Lung (tissue), 12 donors: ENCODE measurements around the gene COX6A2. TPM values are rescaled to one million over a fixed set of nuclear protein-coding genes. Genes with fewer than 3 reads are reported as not detected.

Experiments used
- ATAC-seq: fragments of 200-7000 bp; cut with Tn5 transposase; one replicate; pipeline ENCODE4 v1.9.1; 2020; ENCODE audit warnings: moderate number of reproducible peaks; ENCODE audit not compliant: insufficient read depth, low FRiP score
- DNase-seq, 3 donors: peaks; one replicate each; pipeline ENCODE4 v3.0.0-alpha.2; 2013 to 2017
- H3K27ac ChIP-seq, 2 donors: one replicate each; pipeline ENCODE4 v1.5.1; 2013; ENCODE audit warnings: mild to moderate bottlenecking in 2 of 2, moderate library complexity in 2 of 2, control low read depth in 1 of 2, inconsistent platforms in 1 of 2, low read depth in 1 of 2, low read length in 1 of 2
- H3K27me3 ChIP-seq, 3 donors: one replicate each; pipeline ENCODE4 v1.5.1; 2013; ENCODE audit warnings: low read length in 2 of 3; ENCODE audit not compliant: control insufficient read depth in 3 of 3, insufficient read depth in 3 of 3
- H3K36me3 ChIP-seq, 4 donors: one replicate each; pipeline ENCODE4 v1.5.1; 2013; ENCODE audit warnings: low read length in 4 of 4, mild to moderate bottlenecking in 1 of 4, moderate library complexity in 1 of 4; ENCODE audit not compliant: control insufficient read depth in 4 of 4, insufficient read depth in 4 of 4
- H3K4me1 ChIP-seq, 5 donors: one replicate each; pipeline ENCODE4 v1.5.1; 2013; ENCODE audit warnings: low read length in 5 of 5, mild to moderate bottlenecking in 2 of 5, moderate library complexity in 1 of 5; ENCODE audit not compliant: control insufficient read depth in 5 of 5, insufficient read depth in 5 of 5
- H3K4me3 ChIP-seq: one replicate; pipeline ENCODE4 v1.5.1; 2013; ENCODE audit warnings: mild to moderate bottlenecking, control low read depth, moderate library complexity
- H3K9ac ChIP-seq, 2 donors: one replicate each; pipeline ENCODE4 v1.5.1; 2013; ENCODE audit warnings: low read length in 2 of 2, control low read depth in 1 of 2; ENCODE audit not compliant: insufficient read depth in 1 of 2
- H3K9me3 ChIP-seq, 4 donors: one replicate each; pipeline ENCODE4 v1.5.1; 2013; ENCODE audit warnings: low read length in 3 of 4, mild to moderate bottlenecking in 1 of 4, moderate library complexity in 1 of 4; ENCODE audit not compliant: control insufficient read depth in 4 of 4, insufficient read depth in 3 of 4
- WGBS, 2 donors: extraction: QIAGEN DNeasy Blood & Tissue Kit; methylation state at CpG; one replicate each; pipeline ENCODE4 v1.1.7; 2013; 5-methylcytosine and 5-hydroxymethylcytosine counted together
- polyA plus RNA-seq, 2 donors: library from polyadenylated mRNA; stranded (reverse); fragments of 200-250 nt; gene quantifications; one replicate each; pipeline ENCODE4 v1.2.1, GENCODE V29; 2013
- total RNA-seq, 2 donors: library from RNA; depleted of rRNA in 1 of 2; stranded (reverse); fragments of >200 nt in 1 of 2; gene quantifications; one replicate each; pipeline ENCODE4 v1.2.1, GENCODE V29; 2014 to 2021
- TF ChIP-seq, protein P1 (sequence below): IDR thresholded peaks from 2 replicates; pipeline ENCODE4 v1.5.1; 2012; ENCODE audit warnings: mild to moderate bottlenecking; ENCODE audit errors: control extremely low read depth, extremely low read depth
- donor health status: control.
- donor health status: control.
- donor health status: Bipolar disorder and iron deficiency.
- donor health status: healthy.
- donor health status: DM: yes; HTN: yes; CAD: no.

COX6A2 gene
- total and polyA plus RNA-seq, 4 donors = not detected

DNA sequence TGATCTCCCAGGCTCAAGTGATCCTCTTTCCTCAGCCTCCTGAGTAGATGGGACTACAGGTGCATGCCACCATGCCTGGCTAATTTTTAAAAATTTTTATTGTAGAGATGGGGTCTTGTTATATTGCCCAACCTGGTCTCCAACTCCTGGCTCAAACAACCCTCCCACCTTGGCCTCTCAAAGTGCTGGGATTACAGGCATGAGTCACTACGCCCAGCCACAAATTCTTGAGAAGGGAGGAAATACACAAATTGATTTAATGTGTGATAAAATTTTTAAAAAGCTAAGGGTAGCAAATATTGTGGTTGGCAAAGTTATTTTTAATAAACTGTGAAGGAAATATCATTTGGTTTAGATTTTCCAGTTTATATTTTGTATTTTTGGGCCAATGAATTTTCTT lies 25.5 kb downstream of the COX6A2 start:
- Histone ChIP-seq H3K27me3 (peaks cover 0 to 3% (median 0%) of the 10 kb centered on the region in 3 donors), H3K9me3 (peaks cover 0 to 14% (median 2%) of the 10 kb centered on the region in 4 donors), H3K27ac (no peak overlapping the region), H3K4me1 (no peaks in the 10 kb centered on the region), H3K9ac (no peak overlapping the region), H3K4me3 (no peak overlapping the region), H3K36me3 (no peaks in the 10 kb centered on the region)
- no peak for DNase-seq
- no peak for ATAC-seq
- 73 to 83% methylated on average over 1 of the region's 1 CpG for WGBS, 2 donors
- TF ChIP-seq, protein P1, sequence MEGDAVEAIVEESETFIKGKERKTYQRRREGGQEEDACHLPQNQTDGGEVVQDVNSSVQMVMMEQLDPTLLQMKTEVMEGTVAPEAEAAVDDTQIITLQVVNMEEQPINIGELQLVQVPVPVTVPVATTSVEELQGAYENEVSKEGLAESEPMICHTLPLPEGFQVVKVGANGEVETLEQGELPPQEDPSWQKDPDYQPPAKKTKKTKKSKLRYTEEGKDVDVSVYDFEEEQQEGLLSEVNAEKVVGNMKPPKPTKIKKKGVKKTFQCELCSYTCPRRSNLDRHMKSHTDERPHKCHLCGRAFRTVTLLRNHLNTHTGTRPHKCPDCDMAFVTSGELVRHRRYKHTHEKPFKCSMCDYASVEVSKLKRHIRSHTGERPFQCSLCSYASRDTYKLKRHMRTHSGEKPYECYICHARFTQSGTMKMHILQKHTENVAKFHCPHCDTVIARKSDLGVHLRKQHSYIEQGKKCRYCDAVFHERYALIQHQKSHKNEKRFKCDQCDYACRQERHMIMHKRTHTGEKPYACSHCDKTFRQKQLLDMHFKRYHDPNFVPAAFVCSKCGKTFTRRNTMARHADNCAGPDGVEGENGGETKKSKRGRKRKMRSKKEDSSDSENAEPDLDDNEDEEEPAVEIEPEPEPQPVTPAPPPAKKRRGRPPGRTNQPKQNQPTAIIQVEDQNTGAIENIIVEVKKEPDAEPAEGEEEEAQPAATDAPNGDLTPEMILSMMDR = no peak

DNA sequence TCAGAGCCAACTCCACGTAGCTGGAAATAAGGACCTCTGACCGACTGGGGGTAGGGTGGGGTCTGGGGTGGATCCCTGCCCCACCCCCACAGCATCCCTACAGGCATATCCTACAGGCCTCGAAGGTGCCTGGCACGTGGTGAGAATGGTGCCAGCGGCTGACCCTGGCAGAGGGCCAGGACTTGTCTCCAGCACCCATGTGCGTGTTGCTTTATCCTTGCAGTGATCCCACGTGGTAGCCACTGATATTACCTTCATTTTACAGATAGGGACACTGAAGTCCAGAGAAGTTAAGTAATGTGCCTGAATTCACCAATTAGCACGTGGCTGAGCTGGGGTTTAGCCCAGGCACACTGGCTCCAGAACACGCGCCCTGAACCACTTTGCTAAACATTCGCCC lies 26.7 kb downstream of the COX6A2 start:
- Histone ChIP-seq H3K36me3 (no peaks in the 10 kb centered on the region), H3K4me1 (no peaks in the 10 kb centered on the region), H3K27ac (no peak overlapping the region), H3K4me3 (no peak overlapping the region), H3K27me3 (peaks cover 0 to 3% (median 0%) of the 10 kb centered on the region in 3 donors), H3K9ac (no peak overlapping the region), H3K9me3 (peaks cover 0 to 18% (median 2%) of the 10 kb centered on the region in 4 donors)
- no peak for ATAC-seq
- TF ChIP-seq, protein P1 = no peak
- DNase-seq = no peak
- WGBS, 2 donors = 75 to 81% methylated on average over 11 of the region's 11 CpGs

DNA sequence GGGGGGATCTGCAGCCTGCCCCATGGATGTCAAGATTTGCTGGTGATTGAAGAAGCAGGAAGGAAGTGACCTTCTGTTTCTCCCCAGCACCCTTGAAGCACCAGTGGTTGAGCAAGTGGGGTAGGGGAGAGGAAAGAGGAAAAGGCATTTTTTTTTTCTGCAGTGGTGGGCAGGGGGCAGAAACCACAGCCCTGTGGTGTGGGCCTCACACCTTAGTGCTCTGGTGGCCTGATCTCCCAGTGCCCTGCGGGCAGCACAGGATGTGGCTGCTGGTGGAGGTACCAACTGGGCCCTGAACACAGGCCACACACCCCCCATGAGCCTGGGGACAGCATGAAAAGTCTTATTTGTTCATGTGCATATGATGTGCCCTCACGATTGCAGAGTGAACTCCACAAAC lies 28.0 kb downstream of the COX6A2 start:
- no peaks in the 10 kb centered on the region for H3K36me3 ChIP-seq
- H3K9ac ChIP-seq = no peak overlapping the region
- WGBS, 2 donors = 24 to 60% methylated on average over 2 of the region's 2 CpGs
- H3K9me3 ChIP-seq = peaks cover 0 to 18% (median 2%) of the 10 kb centered on the region in 4 donors
- H3K4me1 ChIP-seq = no peaks in the 10 kb centered on the region
- no peak overlapping the region for H3K27ac ChIP-seq
- ATAC-seq = no peak
- TF ChIP-seq, protein P1 = no peak
- no peak for DNase-seq
- H3K4me3 ChIP-seq = no peak overlapping the region
- H3K27me3 ChIP-seq = no peaks in the 10 kb centered on the region

DNA sequence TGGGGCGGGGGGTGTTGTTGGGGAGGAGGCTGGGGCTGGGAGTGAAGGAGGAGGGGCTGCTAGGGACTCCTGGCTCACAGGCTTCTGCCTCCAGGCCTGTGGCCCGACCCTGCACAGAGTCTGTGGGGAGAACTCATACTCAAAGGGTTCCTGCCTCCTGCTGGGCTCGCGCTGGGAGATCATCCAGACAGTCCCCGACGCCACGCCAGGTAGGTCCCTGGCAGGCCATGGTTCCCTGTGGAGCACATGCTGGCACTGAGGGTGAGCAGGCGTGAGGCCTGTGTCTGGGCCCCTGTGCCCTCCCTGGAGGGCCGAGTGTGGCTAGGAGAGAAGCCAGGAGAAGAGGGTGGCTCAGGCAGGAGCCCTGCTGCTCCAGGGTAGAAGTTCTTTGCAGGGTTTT lies 30.5 kb downstream of the COX6A2 start:
- H3K27ac ChIP-seq = no peak overlapping the region
- TF ChIP-seq, protein P1 = no peak
- WGBS, 2 donors = 79 to 87% methylated on average over 9 of the region's 9 CpGs
- H3K36me3 ChIP-seq = no peaks in the 10 kb centered on the region
- no peak overlapping the region for H3K9ac ChIP-seq
- DNase-seq (no peak), ATAC-seq (no peak)
- H3K4me3 ChIP-seq = no peak overlapping the region
- peaks cover 0 to 18% (median 2%) of the 10 kb centered on the region in 4 donors for H3K9me3 ChIP-seq
- no peaks in the 10 kb centered on the region for H3K4me1 ChIP-seq
- no peaks in the 10 kb centered on the region for H3K27me3 ChIP-seq
